HG02610 (cell line): ENCODE results near the gene CADPS.

Experiments used
- ATAC-seq: cut with Tn5 transposase; IDR thresholded peaks from one replicate; pipeline ENCODE4 v1.9.1; 2021; ENCODE audit warnings: mild to moderate bottlenecking, moderate library complexity; ENCODE audit not compliant: unreplicated experiment

Gene CADPS

GRCh38 chr3:62757045-62757444 lies 118.2 kb downstream of the CADPS start:
- no peak for ATAC-seq

- no peak for ATAC-seq
Observed at GRCh38 chr3:62755285-62755684, 119.9 kb downstream of the CADPS start.

GRCh38 chr3:62749657-62750056 lies 125.6 kb downstream of the CADPS start:
- no peak for ATAC-seq

GRCh38 chr3:62749130-62749529 lies 126.1 kb downstream of the CADPS start:
- ATAC-seq = no peak

- ATAC-seq = no peak
Observed at GRCh38 chr3:62737449-62737848, 137.8 kb downstream of the CADPS start.

- no peak for ATAC-seq
Observed at GRCh38 chr3:62735510-62735909, 139.7 kb downstream of the CADPS start.

- no peak for ATAC-seq
Observed at GRCh38 chr3:62732183-62732904, 142.9 kb downstream of the CADPS start.

- ATAC-seq = no peak
Observed at GRCh38 chr3:62727981-62728380, 147.2 kb downstream of the CADPS start.

GRCh38 chr3:62727536-62727935 lies 147.7 kb downstream of the CADPS start:
- no peak for ATAC-seq

GRCh38 chr3:62724503-62724902 lies 150.7 kb downstream of the CADPS start:
- ATAC-seq = no peak

GRCh38 chr3:62723914-62724217 lies 151.3 kb downstream of the CADPS start:
- ATAC-seq = no peak

- no peak for ATAC-seq
Observed at GRCh38 chr3:62723166-62723913, 151.9 kb downstream of the CADPS start.

- no peak for ATAC-seq
Observed at GRCh38 chr3:62722344-62722743, 152.9 kb downstream of the CADPS start.

- no peak for ATAC-seq
Observed at GRCh38 chr3:62718515-62719320, 156.5 kb downstream of the CADPS start.

GRCh38 chr3:62718011-62718410 lies 157.2 kb downstream of the CADPS start:
- no peak for ATAC-seq

GRCh38 chr3:62712746-62713145 lies 162.5 kb downstream of the CADPS start:
- ATAC-seq = no peak

GRCh38 chr3:62710751-62711150 lies 164.5 kb downstream of the CADPS start:
- no peak for ATAC-seq

GRCh38 chr3:62708638-62709373 lies 166.4 kb downstream of the CADPS start:
- no peak for ATAC-seq

GRCh38 chr3:62705721-62706120 lies 169.5 kb downstream of the CADPS start:
- ATAC-seq = no peak

- ATAC-seq = no peak
Observed at GRCh38 chr3:62703451-62704167, 171.6 kb downstream of the CADPS start.
